H4 (cell line): Measurements from ENCODE around the gene HSPA1L. TPM values are rescaled to one million over a fixed set of nuclear protein-coding genes. Genes with fewer than 3 reads are reported as not detected.

Experiments used
- DNase-seq: peaks from one replicate; pipeline ENCODE4 v3.0.0-alpha.2; 2015; ENCODE audit warnings: low spot score
- total RNA-seq: library from RNA; depleted of rRNA; stranded (reverse); fragments of >200 nt; shearing (Covaris generic); gene quantifications from 2 replicates; pipeline ENCODE4 v1.2.3, GENCODE V29; 2014

Gene HSPA1L
- total RNA-seq, 1 experiment from 2014 or later, result 0.85 TPM

GRCh38 chr6:31781244-31782125 is 33.6 kb downstream of the HSPA1L start:
- no peak for DNase-seq

- no peak for DNase-seq
Measured at GRCh38 chr6:31780507-31781243, 34.4 kb downstream of the HSPA1L start.

- no peak for DNase-seq
Measured at GRCh38 chr6:31779908-31780307, 35.2 kb downstream of the HSPA1L start.

DNA sequence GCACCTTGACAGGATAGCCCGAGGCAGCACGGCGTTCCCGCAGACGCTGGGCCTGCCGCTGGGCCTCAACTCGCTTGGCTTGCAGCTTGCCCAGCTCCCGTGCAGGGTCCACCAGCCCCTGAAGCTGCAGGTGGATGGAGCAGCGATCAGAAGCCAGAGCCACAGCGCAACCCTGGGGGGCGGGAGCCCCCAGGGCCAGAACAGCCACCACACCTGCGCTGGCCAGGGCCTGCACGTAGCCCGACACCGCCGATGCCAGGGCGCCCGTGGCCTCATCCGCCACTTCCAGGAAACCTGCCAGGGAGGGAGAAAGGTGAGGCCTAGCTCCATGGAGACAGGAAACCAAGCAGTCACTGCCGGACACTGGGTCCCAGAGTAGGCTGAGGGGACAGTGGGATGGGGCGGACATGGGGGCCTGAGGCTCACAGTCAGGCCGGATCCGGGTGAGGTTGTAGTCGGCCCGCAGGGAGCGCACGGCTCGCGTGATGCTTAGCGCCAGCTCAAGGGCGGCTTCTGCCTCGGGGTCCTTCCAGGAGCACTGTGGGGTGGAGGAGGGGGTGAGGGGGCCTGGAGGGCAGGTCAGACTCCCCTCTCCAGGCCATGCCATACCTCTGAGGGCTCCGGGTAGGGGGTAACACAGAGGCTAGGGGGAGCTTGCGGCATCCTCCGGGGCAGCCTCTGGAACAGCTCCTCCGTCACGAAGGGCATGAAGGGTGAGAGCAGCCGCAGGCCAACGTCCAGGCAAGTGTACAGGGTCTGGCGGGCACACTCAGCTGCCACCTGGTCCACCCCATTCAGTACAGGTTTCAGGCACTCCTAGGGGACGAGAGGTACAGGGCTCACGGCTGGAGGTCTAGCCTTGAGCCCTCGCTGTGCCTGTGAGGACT is 35.8 kb downstream of the HSPA1L start:
- no peak for DNase-seq

GRCh38 chr6:31778193-31778592 is 36.9 kb downstream of the HSPA1L start:
- DNase-seq, result no peak

- no peak for DNase-seq
Measured at GRCh38 chr6:31777667-31778050, 37.4 kb downstream of the HSPA1L start.

DNA sequence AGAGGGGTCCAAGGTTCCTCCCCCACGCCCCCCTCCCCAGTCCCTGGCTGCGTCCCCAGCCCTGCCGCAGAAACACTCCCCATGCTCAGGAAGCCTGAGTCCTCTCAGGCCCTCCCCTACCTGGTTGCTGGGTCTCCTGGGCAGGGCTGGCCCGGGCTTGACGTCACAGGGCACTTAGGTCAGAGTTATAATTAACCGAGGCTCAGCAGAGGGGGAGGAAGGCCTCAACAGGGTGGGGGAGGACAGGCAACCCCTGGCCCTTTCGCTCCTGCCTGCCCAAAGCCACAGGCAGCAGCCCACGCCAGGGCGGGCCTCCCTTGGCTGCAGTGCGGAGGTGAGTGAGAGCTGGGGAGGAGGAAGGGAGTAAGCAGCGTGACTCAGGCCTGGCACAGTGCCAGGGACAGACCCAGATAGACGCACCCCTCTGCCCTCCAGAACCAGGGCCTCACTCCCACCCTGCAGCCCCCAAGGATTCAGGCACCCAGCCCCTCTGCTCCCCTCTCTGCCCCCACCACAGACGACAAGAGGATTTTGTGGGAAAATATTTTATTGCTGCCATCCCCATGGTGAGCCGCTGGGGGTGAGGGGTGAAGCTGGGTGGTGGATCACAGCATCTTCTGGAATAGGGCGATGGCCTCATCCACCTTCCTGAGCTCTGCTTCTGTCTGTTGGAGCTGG is 38.0 kb downstream of the HSPA1L start, which contains the start of gene VWA7:
Gene VWA7, minus strand, starts transcription at position 340 of the 678 bp plus-strand sequence. CDS start 549 bp downstream, outside the sequence.
- peak; percentile 90 for DNase-seq

DNA sequence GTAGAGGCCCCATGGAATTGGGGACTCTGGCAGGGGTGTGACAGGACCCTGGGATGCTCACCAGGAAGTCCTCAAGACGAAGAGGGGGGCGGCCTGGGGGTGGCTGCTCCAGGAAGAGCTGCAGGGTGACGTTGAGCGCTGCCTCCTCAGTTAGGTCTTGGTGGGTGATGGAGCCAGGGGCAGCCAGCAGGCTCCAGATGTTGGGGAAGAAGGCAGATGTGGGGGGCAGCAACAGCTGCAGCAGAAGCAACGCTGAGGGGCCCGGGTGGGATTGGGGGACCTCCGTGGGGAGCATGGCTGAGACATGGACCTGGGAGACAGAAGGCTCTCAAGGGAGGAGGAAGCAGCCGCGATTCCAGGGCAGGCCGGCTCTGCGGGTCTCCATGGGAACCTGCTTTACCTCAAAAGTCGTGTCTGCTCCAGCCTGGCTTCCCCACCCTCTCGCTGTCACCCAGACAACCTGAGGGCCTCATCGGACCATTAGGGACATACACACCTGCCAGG is 38.5 kb downstream of the HSPA1L start:
- DNase-seq, result no peak

DNA sequence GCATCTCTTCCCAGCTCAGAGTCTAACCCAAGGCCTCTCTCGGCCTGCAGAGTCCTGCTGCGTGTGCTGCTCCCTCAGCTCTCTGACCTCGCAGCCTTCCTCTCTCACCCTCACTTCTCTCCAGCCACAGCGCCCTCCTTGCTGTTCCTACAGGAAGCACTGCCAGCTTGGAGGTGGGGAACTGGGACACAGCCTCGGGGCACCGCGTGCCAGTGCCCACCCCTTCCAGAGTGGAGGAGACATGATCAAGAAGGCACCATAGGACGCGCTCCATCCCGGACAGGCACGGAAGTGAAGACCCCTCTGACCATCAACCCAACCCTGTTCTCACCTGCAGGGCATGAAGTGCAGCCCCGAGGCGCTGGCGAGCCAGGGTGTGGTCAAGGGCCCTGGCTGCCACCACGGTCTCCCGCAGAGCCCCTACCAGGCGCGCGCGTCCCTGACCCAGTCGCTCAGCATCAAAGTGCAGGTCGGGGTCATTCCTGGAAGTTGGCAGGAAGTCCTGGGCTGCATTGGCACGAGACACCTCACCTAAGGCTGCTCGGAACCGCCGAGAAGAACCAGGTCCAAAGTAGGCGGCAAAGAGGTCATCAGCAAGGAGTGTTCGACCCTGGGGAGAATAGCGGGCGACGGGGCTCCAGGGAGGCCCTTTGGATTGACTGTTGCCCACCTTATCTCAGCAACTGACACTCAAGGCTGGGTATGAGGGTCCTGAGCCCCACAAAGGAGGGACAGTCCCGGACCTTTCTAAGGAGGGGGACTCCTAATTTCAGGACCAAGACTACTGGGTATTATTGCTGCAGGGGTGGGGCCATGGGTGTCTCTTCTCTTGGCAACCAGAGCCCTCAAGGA is 39.2 kb downstream of the HSPA1L start:
- DNase-seq, result no peak

DNA sequence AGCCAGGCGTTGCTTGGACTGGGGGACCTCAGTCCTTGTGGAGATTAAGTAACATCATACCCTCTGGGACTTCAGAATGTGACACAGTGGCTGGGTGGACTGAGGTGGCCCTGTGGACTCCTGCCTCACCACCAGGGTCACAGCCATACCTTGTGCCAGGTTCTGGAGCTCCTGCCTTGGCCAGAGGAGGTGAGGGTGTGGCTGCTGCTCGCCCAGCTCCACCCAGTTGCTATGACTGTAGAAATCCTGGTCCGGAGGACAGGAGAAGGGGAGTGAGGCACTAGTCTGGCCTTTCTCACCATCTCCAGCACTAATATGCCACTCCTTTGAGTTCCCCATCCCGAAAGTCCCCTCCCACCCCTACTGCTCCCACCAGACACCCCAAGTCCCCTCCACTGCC is 39.9 kb downstream of the HSPA1L start:
- DNase-seq, result no peak

GRCh38 chr6:31771992-31772358 is 43.1 kb downstream of the HSPA1L start:
- DNase-seq, result no peak

- no peak for DNase-seq
Measured at GRCh38 chr6:31770860-31771259, 44.2 kb downstream of the HSPA1L start.

DNA sequence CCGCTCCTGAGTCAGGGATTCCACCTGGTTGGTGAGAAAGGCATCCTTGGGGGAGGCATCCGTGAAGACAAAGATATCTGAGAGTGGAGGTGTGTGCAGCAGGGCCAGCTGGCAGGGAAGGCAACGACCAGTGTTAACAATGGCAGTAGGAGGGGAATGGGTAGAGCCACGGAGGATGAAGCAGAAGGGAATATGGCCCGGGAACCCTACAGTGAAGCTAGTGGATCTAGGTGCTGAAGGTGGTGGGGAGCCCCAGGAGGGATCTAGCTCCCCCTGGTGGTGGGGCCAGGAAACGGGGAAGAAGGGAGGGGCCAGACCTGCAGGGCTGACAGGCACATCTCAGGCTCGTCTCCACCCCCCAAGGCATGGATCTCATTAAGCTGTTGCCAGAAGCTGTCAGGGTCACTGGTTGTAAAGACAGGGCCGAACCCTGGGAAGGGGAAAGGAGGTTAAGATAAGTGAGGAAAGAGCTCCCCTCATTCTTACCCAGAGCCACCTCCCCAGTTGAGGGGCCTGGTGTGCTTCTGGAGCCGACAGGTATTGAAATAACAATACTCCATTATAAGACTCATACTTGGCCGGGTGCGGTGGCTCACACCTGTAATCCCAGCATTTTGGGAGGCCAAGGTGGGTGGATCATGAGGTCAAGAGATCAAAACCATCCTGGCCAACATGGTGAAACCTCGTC is 45.3 kb downstream of the HSPA1L start:
- DNase-seq, result no peak

- DNase-seq, result no peak
Measured at GRCh38 chr6:31768363-31769257, 46.5 kb downstream of the HSPA1L start.

DNA sequence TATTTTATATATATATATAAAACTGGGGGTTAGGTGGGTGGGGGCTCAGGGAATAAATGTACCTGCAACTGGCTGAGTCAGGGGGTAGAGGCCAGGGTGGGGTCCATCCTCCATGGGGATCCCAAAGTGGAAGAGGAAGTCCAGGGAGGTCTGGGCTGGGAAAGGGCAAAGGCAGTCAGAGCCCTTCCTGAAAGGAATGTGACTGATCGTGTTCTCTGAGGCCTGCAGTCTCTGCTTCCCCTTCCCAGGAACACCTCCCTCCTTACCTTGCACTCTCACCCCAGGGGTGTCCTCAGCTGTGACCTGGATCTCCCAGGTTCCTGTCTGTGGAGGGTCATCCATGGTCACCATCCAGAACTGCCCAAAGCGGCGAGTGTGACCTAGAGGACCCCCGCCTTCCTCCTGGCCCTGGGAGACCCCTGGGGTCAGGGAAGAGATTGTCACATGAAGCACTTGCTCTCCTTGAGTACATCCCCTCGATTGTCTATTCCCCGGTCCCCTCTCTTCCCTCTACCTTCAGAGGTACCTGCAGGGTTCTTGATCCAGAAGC is 47.9 kb downstream of the HSPA1L start:
- no peak for DNase-seq

- no peak for DNase-seq
Measured at GRCh38 chr6:31765910-31766794, 48.9 kb downstream of the HSPA1L start.

GRCh38 chr6:31765559-31765909 is 49.5 kb downstream of the HSPA1L start:
- DNase-seq, result no peak
